Mesendoderm (in vitro differentiated cells): Measurements from ENCODE around the gene NAGLU.
A peak's percentile ranks its signal among the peaks of the same experiment; 100 is the strongest.
"Not testable (repeated sequence)": the region's sequence is repeated elsewhere in the genome, so short reads cannot be mapped to it uniquely, and the experiment has no call there.

ENCODE experiments used
- DNase-seq: peaks from one replicate; pipeline ENCODE4 v3.0.0; 2013
- H2AK5ac ChIP-seq: 2 replicates; pipeline ENCODE4 v1.6.1; 2013; ENCODE audit warnings: low read length, inconsistent platforms
- H2BK120ac ChIP-seq: 2 replicates; pipeline ENCODE4 v1.6.1; 2013; ENCODE audit warnings: low read depth, mild to moderate bottlenecking, low read length, moderate library complexity, mixed read lengths
- H2BK15ac ChIP-seq: replicated peaks from 2 replicates; pipeline ENCODE4 v1.6.1; 2013; ENCODE audit warnings: low read depth, mild to moderate bottlenecking, moderate library complexity
- H2BK5ac ChIP-seq: 2 replicates; pipeline ENCODE4 v1.6.1; 2013; ENCODE audit warnings: low read length, inconsistent platforms
- H3K18ac ChIP-seq: 2 replicates; pipeline ENCODE4 v1.6.1; 2013; ENCODE audit warnings: mild to moderate bottlenecking, low read length, mixed read lengths
- H3K23ac ChIP-seq: one replicate; pipeline ENCODE4 v1.6.1; 2013; ENCODE audit warnings: low read length
- H3K27ac ChIP-seq: 2 replicates; pipeline ENCODE4 v1.5.1; 2013; ENCODE audit warnings: low read depth, mild to moderate bottlenecking, inconsistent platforms, low read length, moderate library complexity
- H3K27me3 ChIP-seq: 2 replicates; pipeline ENCODE4 v1.6.1; 2013; ENCODE audit warnings: low read length, control low read depth, mild to moderate bottlenecking, inconsistent platforms; ENCODE audit not compliant: insufficient read depth, poor library complexity
- H3K36me3 ChIP-seq: 2 replicates; pipeline ENCODE4 v1.6.1; 2013; ENCODE audit warnings: low read length, inconsistent platforms; ENCODE audit not compliant: control insufficient read depth, insufficient read depth
- H3K4ac ChIP-seq: one replicate; pipeline ENCODE4 v1.6.1; 2013; ENCODE audit warnings: low read depth, mild to moderate bottlenecking, low read length, moderate library complexity
- H3K4me1 ChIP-seq: 2 replicates; pipeline ENCODE4 v1.6.1; 2013; ENCODE audit warnings: low read depth, low read length, inconsistent platforms; ENCODE audit not compliant: control insufficient read depth
- H3K4me2 ChIP-seq: 2 replicates; pipeline ENCODE4 v1.6.1; 2013; ENCODE audit warnings: low read length
- H3K4me3 ChIP-seq: 2 replicates; pipeline ENCODE4 v1.5.1; 2013; ENCODE audit warnings: mild to moderate bottlenecking, low read length
- H3K56ac ChIP-seq: one replicate; pipeline ENCODE4 v1.6.1; 2013; ENCODE audit warnings: low read length
- H3K79me1 ChIP-seq: 2 replicates; pipeline ENCODE4 v1.6.1; 2013; ENCODE audit warnings: low read length, inconsistent platforms
- H3K79me2 ChIP-seq: 2 replicates; pipeline ENCODE4 v1.6.1; 2013; ENCODE audit warnings: mild to moderate bottlenecking, low read length; ENCODE audit not compliant: control insufficient read depth, insufficient read depth
- H3K9ac ChIP-seq: 2 replicates; pipeline ENCODE4 v1.6.1; 2013; ENCODE audit warnings: low read length, inconsistent platforms
- H4K5ac ChIP-seq: one replicate; pipeline ENCODE4 v1.6.1; 2013; ENCODE audit warnings: low read length
- H4K8ac ChIP-seq: one replicate; pipeline ENCODE4 v1.6.1; 2013; ENCODE audit warnings: low read depth, mild to moderate bottlenecking, control low read depth, low read length, moderate library complexity
- WGBS: extraction: QIAGEN DNeasy Blood & Tissue Kit; methylation state at CpG from one replicate; pipeline ENCODE4 v1.1.7; 2013; ENCODE audit warnings: low lambda C conversion rate, missing lambda C conversion rate; ENCODE audit not compliant: insufficient coverage; ENCODE audit errors: extremely low coverage; 5-methylcytosine and 5-hydroxymethylcytosine counted together

The NAGLU gene

DNA sequence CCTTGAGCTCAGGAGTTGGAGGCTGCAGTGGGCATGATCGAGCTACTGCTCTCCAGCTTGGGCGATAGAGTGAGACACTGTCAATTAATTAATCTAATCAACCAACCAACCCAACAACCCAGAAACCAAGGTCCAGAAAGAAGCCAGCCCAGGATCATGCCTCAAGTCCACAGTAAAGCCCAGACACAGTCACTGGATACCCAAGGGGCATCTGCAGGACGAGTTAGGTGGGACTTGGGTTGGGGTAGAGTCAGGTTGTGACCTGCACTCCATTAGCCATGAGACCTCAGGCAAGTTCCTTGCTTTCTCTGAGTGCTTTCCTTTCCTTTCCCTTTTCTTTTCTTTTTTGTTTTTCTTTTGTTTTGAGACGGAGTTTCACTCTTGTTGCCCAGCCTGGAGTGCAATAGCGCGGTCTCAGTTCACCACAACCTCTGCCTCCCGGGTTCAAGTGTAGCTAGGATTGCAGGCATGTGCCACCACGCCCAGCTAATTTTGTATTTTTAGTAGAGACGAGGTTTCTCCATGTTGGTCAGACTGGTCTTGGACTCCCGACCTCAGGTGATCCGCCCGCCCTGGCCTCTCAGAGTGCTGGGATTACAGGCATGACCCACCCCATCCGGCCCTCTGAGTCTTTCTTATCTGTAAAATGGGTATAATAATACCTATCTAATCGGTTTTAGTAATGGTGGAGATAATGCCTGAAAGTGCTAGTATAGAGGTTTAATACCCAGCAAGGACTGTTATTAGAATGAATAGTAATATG, 13.1 kb downstream of the NAGLU start:
- Histone ChIP-seq H3K23ac (no peak overlapping the region), H3K18ac (no peak overlapping the region), H3K79me1 (no peaks in the 10 kb centered on the region), H3K27me3 (no peaks in the 10 kb centered on the region), H3K4ac (no peak overlapping the region), H3K27ac (no peak overlapping the region), H3K9ac (no peak overlapping the region), H4K5ac (no peak overlapping the region), H3K79me2 (no peaks in the 10 kb centered on the region), H3K56ac (peak overlapping the region; percentile 81), H2AK5ac (no peak overlapping the region), H2BK120ac (no peak overlapping the region), H2BK5ac (no peak overlapping the region), H3K4me2 (no peak overlapping the region), H4K8ac (no peak overlapping the region), H3K4me3 (no peak overlapping the region), H3K4me1 (peaks cover 2% of the 10 kb centered on the region), H3K36me3 (no peaks in the 10 kb centered on the region), H2BK15ac (no peak overlapping the region)
- DNase-seq, result no peak
- WGBS, result no CpG with 5 or more reads among the region's 14 CpGs

DNA sequence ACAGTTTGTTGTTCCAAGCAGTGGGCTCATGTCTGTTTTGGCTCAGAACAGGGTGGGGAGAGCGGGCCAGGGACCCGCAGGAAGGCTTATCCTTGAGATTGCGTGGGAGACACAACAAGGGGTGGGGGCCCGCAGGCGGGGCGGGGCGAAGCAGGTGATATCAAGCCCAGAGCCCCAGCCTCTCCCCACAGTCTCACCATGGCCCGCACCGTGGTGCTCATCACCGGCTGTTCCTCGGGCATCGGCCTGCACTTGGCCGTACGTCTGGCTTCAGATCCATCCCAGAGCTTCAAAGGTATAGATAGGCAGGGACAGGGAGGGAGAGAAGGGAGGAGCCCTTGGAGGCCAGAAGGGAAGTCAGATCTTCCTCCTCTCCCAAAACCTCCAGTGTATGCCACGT, 16.7 kb downstream of the NAGLU start, which contains the start of gene HSD17B1:
Gene HSD17B1, plus strand, starts transcription at position 188 of the 400 bp plus-strand sequence. Its CDS starts 11 bp downstream, at position 199.
- H3K56ac ChIP-seq, result peak within 1 kb of the TSS; percentile 34
- not testable (repeated sequence) for H3K79me1 ChIP-seq, DNase-seq, H2BK5ac ChIP-seq, H3K4me1 ChIP-seq, H3K4ac ChIP-seq, H4K8ac ChIP-seq, H3K4me3 ChIP-seq, H2BK15ac ChIP-seq, H3K27me3 ChIP-seq, H2BK120ac ChIP-seq, H3K9ac ChIP-seq, H2AK5ac ChIP-seq, H3K79me2 ChIP-seq, H3K36me3 ChIP-seq, H4K5ac ChIP-seq, H3K4me2 ChIP-seq, H3K18ac ChIP-seq, H3K23ac ChIP-seq, H3K27ac ChIP-seq
- no CpG with 5 or more reads among the region's 15 CpGs for WGBS

DNA sequence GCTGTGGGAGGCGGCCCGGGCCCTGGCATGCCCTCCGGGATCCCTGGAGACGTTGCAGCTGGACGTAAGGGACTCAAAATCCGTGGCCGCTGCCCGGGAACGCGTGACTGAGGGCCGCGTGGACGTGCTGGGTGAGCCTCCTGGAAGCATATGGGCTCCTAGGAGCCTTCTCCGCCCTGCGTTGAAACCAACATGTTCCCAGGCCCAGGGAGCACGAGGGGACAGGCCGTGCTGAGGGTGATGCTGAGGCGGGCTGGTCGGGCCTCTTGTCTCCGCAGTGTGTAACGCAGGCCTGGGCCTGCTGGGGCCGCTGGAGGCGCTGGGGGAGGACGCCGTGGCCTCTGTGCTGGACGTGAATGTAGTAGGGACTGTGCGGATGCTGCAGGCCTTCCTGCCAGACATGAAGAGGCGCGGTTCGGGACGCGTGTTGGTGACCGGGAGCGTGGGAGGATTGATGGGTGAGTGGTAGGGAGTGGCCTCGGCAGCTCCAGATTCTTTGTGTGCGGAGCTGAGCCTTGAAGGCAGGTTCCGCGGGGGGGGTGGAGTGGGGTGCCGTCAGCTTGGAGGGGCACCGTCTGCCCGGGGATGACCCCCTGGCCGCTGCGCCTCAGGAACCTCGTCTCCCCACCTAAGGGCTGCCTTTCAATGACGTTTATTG, 17.2 kb downstream of the NAGLU start:
- no CpG with 5 or more reads among the region's 45 CpGs for WGBS
- no peak overlapping the region for H3K9ac ChIP-seq
- no peak overlapping the region for H4K8ac ChIP-seq
- H2BK15ac ChIP-seq, result no peak overlapping the region
- no peak overlapping the region for H4K5ac ChIP-seq
- no peak overlapping the region for H3K4me2 ChIP-seq
- H2BK120ac ChIP-seq, result no peak overlapping the region
- H3K79me2 ChIP-seq, result no peaks in the 10 kb centered on the region
- no peak overlapping the region for H2AK5ac ChIP-seq
- H3K4me3 ChIP-seq, result no peak overlapping the region
- H3K27ac ChIP-seq, result no peak overlapping the region
- H3K27me3 ChIP-seq, result no peaks in the 10 kb centered on the region
- H3K36me3 ChIP-seq, result no peaks in the 10 kb centered on the region
- peak; percentile 49 for DNase-seq
- H3K18ac ChIP-seq, result no peak overlapping the region
- H3K4ac ChIP-seq, result no peak overlapping the region
- no peak overlapping the region for H3K23ac ChIP-seq
- H3K4me1 ChIP-seq, result peaks cover 2% of the 10 kb centered on the region
- H3K79me1 ChIP-seq, result no peaks in the 10 kb centered on the region
- H3K56ac ChIP-seq, result peak overlapping the region; percentile 34
- H2BK5ac ChIP-seq, result no peak overlapping the region

DNA sequence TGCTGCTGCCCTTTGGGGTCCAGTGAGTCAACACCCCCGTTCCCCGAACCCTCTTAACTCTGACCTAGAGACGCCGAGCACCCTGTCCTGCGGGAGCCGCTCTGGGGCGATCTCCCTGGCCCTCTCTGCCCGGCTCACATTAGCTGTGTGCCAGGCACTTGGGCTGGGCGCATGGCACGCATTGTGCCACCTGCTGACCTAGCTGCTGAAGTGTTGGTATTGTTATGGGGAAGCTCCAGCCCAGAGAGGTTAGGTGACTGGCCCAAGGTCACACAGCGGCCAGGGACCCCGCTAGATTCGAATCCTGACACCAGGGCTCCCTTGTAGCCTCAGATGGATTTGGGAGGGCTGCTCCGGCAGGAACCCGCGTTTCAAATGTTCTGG, 17.8 kb downstream of the NAGLU start:
- no peak overlapping the region for H3K23ac ChIP-seq
- no peak overlapping the region for H2BK5ac ChIP-seq
- no CpG with 5 or more reads among the region's 16 CpGs for WGBS

DNA sequence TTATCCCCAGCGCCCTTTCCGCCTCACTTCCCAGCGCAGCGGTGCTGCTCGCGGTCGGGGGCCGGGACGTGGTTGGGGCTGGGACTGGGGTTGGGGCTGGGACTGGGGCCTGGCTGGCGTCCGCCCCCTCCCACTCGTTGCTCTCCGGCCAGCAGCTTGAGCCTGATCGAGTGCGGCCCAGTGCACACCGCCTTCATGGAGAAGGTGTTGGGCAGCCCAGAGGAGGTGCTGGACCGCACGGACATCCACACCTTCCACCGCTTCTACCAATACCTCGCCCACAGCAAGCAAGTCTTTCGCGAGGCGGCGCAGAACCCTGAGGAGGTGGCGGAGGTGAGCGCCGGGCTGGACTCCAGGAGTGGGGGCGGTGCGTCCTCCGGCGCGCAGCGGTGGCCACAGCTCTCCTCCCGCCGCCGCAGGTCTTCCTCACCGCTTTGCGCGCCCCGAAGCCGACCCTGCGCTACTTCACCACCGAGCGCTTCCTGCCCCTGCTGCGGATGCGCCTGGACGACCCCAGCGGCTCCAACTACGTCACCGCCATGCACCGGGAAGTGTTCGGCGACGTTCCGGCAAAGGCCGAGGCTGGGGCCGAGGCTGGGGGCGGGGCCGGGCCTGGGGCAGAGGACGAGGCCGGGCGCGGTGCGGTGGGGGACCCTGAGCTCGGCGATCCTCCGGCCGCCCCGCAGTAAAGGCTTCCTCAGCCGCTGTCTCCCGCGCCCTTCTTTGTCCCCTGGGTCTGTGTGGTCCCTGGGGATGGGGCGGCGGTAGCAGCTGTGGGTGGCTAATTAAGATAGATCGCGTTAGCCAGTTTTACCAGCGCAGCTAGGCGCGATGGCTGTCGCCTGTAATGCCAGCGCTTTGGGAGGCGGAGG, 18.4 kb downstream of the NAGLU start:
- Histone ChIP-seq H3K4me1 (peaks cover 2% of the 10 kb centered on the region), H3K23ac (peak overlapping the region; percentile 37), H3K4me3 (peak overlapping the region; percentile 63), H3K4ac (peak overlapping the region; percentile 56), H2BK120ac (no peak overlapping the region), H3K9ac (peak overlapping the region; percentile 87), H3K27me3 (no peaks in the 10 kb centered on the region), H2AK5ac (no peak overlapping the region), H3K36me3 (no peaks in the 10 kb centered on the region), H3K27ac (peak overlapping the region; percentile 83), H3K56ac (peak overlapping the region; percentile 95), H3K79me1 (no peaks in the 10 kb centered on the region), H3K4me2 (peak overlapping the region; percentile 78), H4K5ac (no peak overlapping the region), H4K8ac (peak overlapping the region; percentile 43), H2BK15ac (no peak overlapping the region), H2BK5ac (peak overlapping the region; percentile 88), H3K18ac (peak overlapping the region; percentile 69), H3K79me2 (no peaks in the 10 kb centered on the region)
- peak; percentile 94 for DNase-seq
- WGBS, result no CpG with 5 or more reads among the region's 82 CpGs

More for the DNA sequence above, 17.8 kb downstream of the NAGLU start:
- Histone ChIP-seq H4K5ac (no peak overlapping the region), H3K27ac (no peak overlapping the region), H4K8ac (no peak overlapping the region), H2AK5ac (no peak overlapping the region), H3K36me3 (no peaks in the 10 kb centered on the region), H3K4me3 (peak overlapping the region; percentile 57), H2BK15ac (no peak overlapping the region), H3K4me1 (peaks cover 2% of the 10 kb centered on the region), H3K79me2 (no peaks in the 10 kb centered on the region), H3K4me2 (peak overlapping the region; percentile 75), H3K4ac (peak overlapping the region; percentile 17), H3K18ac (peak overlapping the region; percentile 5), H3K9ac (peak overlapping the region; percentile 87), H3K27me3 (no peaks in the 10 kb centered on the region), H2BK120ac (no peak overlapping the region), H3K79me1 (no peaks in the 10 kb centered on the region), H3K56ac (peak overlapping the region; percentile 95)
- no peak for DNase-seq
